Pancreas (tissue), 10 donors: ENCODE results near the gene MGME1. TPM values are rescaled to one million over a fixed set of nuclear protein-coding genes. Genes with fewer than 3 reads are reported as not detected.
A peak's percentile ranks its signal among the peaks of the same experiment; 100 is the strongest.

Experiments
- ATAC-seq, 4 donors: fragments of 200-7000 bp; cut with Tn5 transposase; one replicate each; pipeline versions ENCODE4 v1.8.0 to v1.9.1; 2020; ENCODE audit warnings: mild to moderate bottlenecking in 4 of 4, moderate library complexity in 4 of 4
- DNase-seq, 6 donors: peaks; one replicate each; pipeline ENCODE4 v3.0.0-alpha.2; 2020
- FAIRE-seq: peaks from 2 replicates; lab custom pipeline; 2012; peaks lifted over from hg19 to GRCh38; lab: Jason Lieb, UNC
- H3K27ac ChIP-seq, 4 donors: fragments of 200-600 bp; sonication (generic); 1 replicate in 3 of 4; 2 replicates in 1 of 4; pipeline versions ENCODE4 v1.5.0 to v1.8.0; 2020
- H3K27me3 ChIP-seq, 4 donors: fragments of 200-600 bp; one replicate each; pipeline ENCODE4 v1.8.0; 2021
- H3K36me3 ChIP-seq, 3 donors: fragments of 200-600 bp; sonication (generic) in 1 of 3; one replicate each; pipeline versions ENCODE4 v1.5.0 to v1.8.0; 2020 to 2021
- H3K4me1 ChIP-seq, 3 donors: fragments of 200-600 bp; one replicate each; pipeline ENCODE4 v1.8.0; 2021
- H3K4me3 ChIP-seq, 4 donors: fragments of 200-600 bp; sonication (generic) in 2 of 4; one replicate each; pipeline versions ENCODE4 v1.5.0 to v1.8.0; 2020 to 2021
- H3K9me3 ChIP-seq, 4 donors: fragments of 200-600 bp; one replicate each; pipeline ENCODE4 v1.8.0; 2021
- WGBS, 2 donors: extraction: QIAGEN DNeasy Blood & Tissue Kit; methylation state at CpG; one replicate each; pipeline ENCODE4 v1.1.7; 2013; 5-methylcytosine and 5-hydroxymethylcytosine counted together
- intact Hi-C, 3 donors: fragments of 100-400 bp; cut with DNase I; formaldehyde crosslinking; loops; one replicate each; pipeline versions ENCODE4 v1.11.1 to v1.14.2; 2022
- polyA plus RNA-seq, 2 donors: library from polyadenylated mRNA; stranded (reverse); fragments of 200-250 nt; gene quantifications; one replicate each; pipeline ENCODE4 v1.2.3, GENCODE V29; 2013
- total RNA-seq, 6 donors: library from RNA; stranded (reverse); fragmentation: NEBNext Ultra II Directional in 4 of 6; extraction: Animal tissue kit (Norgen Biotek cat#: 25700) in 4 of 6; gene quantifications; one replicate each; pipeline versions ENCODE4 v1.2.1 to v1.2.4, GENCODE V29; 2021 to 2023
- TF ChIP-seq, protein P1 (sequence below), 4 donors: fragments of 200-600 bp; sonication (generic) in 3 of 4; IDR thresholded peaks; one replicate each; pipeline versions ENCODE4 v1.5.0 to v1.8.0; 2021; ENCODE audit warnings: antibody characterized with exemption in 4 of 4
- donor health status: healthy with polysubstance abuse.
- donor health status: DM: no; HTN: no; CAD: no; lungs with moderate emphysema.
- donor health status: DM: no; HTN: no; CAD: no.
- donor health status: control.
- donor health status: control.
- donor health status: Bipolar disorder and iron deficiency.
- donor health status: DM: yes; HTN: yes; CAD: no.
- donor health status: DM: no; HTN: no; CAD: no.
- donor health status: DM: no; HTN: no; CAD: no.
- donor health status: DM: yes; HTN: yes; CAD: no.

The MGME1 gene
- total and polyA plus RNA-seq, 8 donors = 4.0 to 7.6 (median 6.4) TPM

DNA sequence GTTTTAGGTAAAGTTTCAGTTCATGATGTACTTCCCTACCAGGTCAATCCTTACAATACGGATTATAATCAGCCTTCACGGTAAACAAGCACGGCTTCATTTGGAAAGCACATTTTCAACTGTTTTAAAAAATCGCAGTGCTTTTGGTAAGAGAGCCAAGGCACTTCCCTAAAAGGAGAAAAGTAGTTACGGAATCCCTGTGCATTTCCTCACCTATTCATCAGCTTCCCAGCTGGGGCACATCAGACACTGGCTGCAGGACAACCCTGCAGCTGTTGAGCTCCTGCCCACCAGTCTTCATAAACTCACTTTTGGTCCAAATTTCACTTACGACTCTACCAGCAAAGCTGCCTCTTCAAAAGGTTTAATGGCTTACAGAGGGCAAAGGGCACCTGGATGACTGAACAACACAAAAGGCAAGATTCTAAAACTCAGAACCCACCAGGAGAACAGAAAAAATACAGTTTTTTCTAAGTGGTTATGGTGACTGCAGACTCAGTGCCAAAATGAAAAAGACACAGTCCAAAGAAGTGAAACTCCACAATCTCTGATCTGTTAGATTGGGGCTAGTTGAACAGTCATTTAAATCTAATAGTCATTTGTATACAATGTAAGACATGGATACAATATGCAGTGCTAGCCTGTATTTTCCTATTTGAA lies 7.8 kb upstream of the MGME1 start:
- no peaks in the 10 kb centered on the region for H3K27me3 ChIP-seq
- peaks cover 24 to 46% (median 39%) of the 10 kb centered on the region in 3 donors for H3K4me1 ChIP-seq
- H3K4me3 ChIP-seq = no peak overlapping the region
- FAIRE-seq = no peak
- peak overlapping the region in 2 of 4 donors; percentile 1 to 12 for H3K27ac ChIP-seq
- TF ChIP-seq, protein P1, sequence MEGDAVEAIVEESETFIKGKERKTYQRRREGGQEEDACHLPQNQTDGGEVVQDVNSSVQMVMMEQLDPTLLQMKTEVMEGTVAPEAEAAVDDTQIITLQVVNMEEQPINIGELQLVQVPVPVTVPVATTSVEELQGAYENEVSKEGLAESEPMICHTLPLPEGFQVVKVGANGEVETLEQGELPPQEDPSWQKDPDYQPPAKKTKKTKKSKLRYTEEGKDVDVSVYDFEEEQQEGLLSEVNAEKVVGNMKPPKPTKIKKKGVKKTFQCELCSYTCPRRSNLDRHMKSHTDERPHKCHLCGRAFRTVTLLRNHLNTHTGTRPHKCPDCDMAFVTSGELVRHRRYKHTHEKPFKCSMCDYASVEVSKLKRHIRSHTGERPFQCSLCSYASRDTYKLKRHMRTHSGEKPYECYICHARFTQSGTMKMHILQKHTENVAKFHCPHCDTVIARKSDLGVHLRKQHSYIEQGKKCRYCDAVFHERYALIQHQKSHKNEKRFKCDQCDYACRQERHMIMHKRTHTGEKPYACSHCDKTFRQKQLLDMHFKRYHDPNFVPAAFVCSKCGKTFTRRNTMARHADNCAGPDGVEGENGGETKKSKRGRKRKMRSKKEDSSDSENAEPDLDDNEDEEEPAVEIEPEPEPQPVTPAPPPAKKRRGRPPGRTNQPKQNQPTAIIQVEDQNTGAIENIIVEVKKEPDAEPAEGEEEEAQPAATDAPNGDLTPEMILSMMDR (IDR thresholded peaks at IDR 0.05) = no peak
- intact Hi-C loops = no loop called here
- no peak for DNase-seq
- H3K9me3 ChIP-seq = no peaks in the 10 kb centered on the region
- no peaks in the 10 kb centered on the region for H3K36me3 ChIP-seq
- ATAC-seq = no peak
- WGBS, 2 donors = 40 to 55% methylated on average over 6 of the region's 6 CpGs

DNA sequence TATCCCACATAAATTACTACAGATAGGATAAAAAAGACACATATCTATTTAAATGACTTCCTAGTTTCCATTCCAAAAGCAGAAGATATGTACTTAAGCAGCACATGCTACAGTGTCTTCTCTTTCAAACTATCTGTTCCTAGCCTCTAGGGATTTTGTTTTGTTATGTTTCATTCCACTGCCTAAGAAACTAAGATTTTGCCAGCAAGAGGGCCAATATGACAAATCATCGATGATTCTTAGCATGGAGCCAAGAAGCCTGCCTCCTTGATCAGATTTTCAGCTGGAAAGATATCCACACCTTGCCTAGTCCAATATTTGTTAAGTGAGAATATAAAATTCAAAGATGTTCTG lies 7.3 kb upstream of the MGME1 start:
- intact Hi-C loops = no loop called here
- FAIRE-seq = no peak
- Histone ChIP-seq H3K27me3 (no peaks in the 10 kb centered on the region), H3K4me3 (no peak overlapping the region), H3K4me1 (peaks cover 24 to 51% (median 42%) of the 10 kb centered on the region in 3 donors), H3K27ac (peak overlapping the region in 1 of 4 donors; percentile 1), H3K9me3 (no peaks in the 10 kb centered on the region), H3K36me3 (no peaks in the 10 kb centered on the region)
- 29 to 33% methylated on average over 1 of the region's 1 CpG for WGBS, 2 donors
- DNase-seq = no peak
- ATAC-seq = no peak
- TF ChIP-seq, protein P1 (IDR thresholded peaks at IDR 0.05) = no peak

DNA sequence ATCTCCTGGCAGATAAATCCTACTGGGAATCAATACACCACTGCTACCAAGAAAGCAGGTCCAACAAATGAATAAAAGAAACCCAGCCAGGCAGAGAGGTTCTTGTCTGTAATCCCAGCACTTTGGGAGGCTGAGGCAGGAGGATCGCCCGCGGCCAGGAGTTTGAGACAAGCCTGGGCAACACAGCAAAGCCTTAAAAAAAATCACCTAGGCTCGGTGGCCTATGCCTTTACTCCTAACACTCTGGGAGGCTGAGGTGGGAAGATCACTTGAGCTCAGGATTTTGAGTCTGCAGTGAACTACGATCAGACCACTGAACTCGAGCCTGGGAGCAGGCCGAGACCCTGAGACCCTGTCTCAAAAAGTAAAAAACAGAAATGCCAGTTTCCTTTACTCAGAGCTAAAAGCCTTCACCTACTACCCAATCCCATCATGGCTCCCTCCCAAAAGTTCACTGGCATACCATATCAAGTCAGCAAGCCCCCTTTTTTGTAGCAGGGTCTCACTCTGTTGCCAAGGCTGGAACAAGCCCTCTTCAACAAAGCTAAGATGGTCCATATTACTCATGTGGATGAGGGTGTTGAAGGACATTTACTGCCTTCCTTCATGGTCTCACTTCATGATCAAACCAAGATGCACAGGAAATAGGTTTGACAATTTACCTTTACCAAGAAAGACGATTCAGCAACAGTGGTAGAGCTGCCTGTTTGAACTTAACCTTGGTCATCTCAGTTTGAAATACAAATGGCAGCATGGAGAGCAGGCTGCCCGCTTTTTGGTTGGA lies 5.5 kb upstream of the MGME1 start:
- H3K4me3 ChIP-seq = no peak overlapping the region
- intact Hi-C loops = no loop called here
- H3K4me1 ChIP-seq = peaks cover 14 to 46% (median 38%) of the 10 kb centered on the region in 3 donors
- DNase-seq (no peak), ATAC-seq (no peak), FAIRE-seq (no peak)
- no peaks in the 10 kb centered on the region for H3K27me3 ChIP-seq
- 89 to 91% methylated on average over 9 of the region's 9 CpGs for WGBS, 2 donors
- no peak overlapping the region for H3K27ac ChIP-seq
- no peaks in the 10 kb centered on the region for H3K36me3 ChIP-seq
- TF ChIP-seq, protein P1 (IDR thresholded peaks at IDR 0.05) = no peak
- H3K9me3 ChIP-seq = no peaks in the 10 kb centered on the region

DNA sequence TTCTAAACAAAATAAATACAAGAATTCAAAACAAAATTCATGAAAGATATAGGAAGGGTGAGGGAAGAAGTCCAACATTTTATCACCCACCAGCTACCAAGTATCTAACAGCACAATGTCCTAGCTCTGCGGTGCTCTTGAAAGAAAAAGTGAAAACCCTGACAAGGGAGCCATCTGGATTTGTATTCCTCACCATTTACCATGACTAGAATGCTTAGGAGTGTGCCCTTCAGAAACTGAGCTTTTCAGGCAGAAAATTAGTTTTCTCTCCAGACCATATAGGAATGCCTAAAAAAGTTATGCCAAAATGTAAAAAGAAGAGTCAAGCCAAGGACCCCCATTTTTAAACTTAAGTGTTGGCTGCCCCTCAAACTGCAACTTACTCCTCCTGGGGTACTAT lies 4.7 kb upstream of the MGME1 start:
- peaks cover 7 to 38% (median 30%) of the 10 kb centered on the region in 3 donors for H3K4me1 ChIP-seq
- H3K4me3 ChIP-seq = no peak overlapping the region
- intact Hi-C loops = no loop called here
- H3K36me3 ChIP-seq = no peaks in the 10 kb centered on the region
- TF ChIP-seq, protein P1 (IDR thresholded peaks at IDR 0.05) = no peak
- FAIRE-seq (no peak), ATAC-seq (no peak), DNase-seq (no peak)
- H3K27ac ChIP-seq = no peak overlapping the region
- H3K9me3 ChIP-seq = no peaks in the 10 kb centered on the region
- H3K27me3 ChIP-seq = no peaks in the 10 kb centered on the region
- WGBS, 2 donors = 88 to 100% methylated on average over 1 of the region's 1 CpG

DNA sequence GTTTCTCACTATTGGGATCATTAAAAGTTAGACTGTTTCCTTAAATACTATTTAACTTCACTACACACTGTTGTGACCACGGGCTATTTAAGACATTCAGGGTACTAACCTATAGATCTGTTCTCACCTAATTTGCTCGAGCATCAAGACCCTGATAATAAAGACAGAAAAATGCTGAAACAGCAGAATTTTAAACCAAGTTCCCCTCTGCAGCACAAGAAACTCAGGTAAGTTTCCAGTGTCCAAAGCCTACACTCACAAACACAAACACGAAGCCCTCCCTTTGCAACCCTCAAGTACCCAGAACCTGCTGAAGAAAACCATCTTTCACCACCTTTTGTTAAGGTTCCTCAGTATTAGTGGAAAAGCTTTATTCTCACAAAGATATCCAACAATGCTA lies 4.2 kb upstream of the MGME1 start:
- Histone ChIP-seq H3K27me3 (no peaks in the 10 kb centered on the region), H3K9me3 (no peaks in the 10 kb centered on the region), H3K4me3 (no peak overlapping the region), H3K36me3 (no peaks in the 10 kb centered on the region), H3K4me1 (peaks cover 1 to 33% (median 25%) of the 10 kb centered on the region in 3 donors), H3K27ac (peak overlapping the region in 1 of 4 donors; percentile 98)
- no peak for ATAC-seq
- TF ChIP-seq, protein P1 (IDR thresholded peaks at IDR 0.05) = no peak
- no peak for DNase-seq
- intact Hi-C loops = no loop called here
- 86% methylated on average over 3 of the region's 3 CpGs for WGBS, 2 donors
- FAIRE-seq = no peak
